GM19452 (cell line): Measurements from ENCODE around the gene CROCC2.

Experiments used
- ATAC-seq: cut with Tn5 transposase; IDR thresholded peaks from one replicate; pipeline ENCODE4 v1.9.1; 2021; ENCODE audit not compliant: unreplicated experiment

The CROCC2 gene

GRCh38 chr2:240875228-240876034, 30.7 kb upstream of the CROCC2 start:
- no peak for ATAC-seq

- no peak for ATAC-seq
Observed at GRCh38 chr2:240876035-240876474, 30.1 kb upstream of the CROCC2 start.

- ATAC-seq, result no peak
Observed at GRCh38 chr2:240876475-240877251, 29.5 kb upstream of the CROCC2 start.

GRCh38 chr2:240877460-240878340, 28.4 kb upstream of the CROCC2 start:
- no peak for ATAC-seq

DNA sequence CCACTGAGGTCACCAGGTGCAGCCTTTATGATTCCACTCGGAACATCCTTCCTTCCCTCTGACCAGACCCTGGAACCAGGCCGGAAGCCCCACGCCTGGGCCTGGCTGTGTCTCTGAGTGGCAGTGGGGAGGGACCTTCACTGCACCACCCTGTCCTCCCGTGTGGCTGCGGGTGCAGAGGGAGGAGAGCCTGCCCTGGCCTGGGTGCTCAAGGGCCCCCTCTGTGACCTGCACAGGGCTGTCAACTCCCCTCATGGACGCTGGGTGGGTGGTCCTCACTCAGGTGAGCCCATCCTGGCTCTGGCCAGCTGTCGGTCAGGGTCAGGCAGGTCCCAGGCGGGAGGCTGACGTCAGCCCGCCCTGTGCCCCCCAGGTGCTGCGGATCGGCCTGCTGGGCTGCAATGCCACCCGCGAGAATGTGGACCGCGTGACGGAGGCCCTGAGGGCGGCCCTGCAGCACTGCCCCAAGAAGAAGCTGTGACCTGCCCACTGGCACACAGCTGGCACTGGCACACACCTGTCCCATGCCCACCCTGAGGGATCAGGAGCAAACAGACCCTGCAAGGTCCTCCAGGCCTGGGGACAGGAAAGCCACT, 27.7 kb upstream of the CROCC2 start:
- ATAC-seq, result no peak

- no peak for ATAC-seq
Observed at GRCh38 chr2:240879105-240879504, 27.0 kb upstream of the CROCC2 start.

DNA sequence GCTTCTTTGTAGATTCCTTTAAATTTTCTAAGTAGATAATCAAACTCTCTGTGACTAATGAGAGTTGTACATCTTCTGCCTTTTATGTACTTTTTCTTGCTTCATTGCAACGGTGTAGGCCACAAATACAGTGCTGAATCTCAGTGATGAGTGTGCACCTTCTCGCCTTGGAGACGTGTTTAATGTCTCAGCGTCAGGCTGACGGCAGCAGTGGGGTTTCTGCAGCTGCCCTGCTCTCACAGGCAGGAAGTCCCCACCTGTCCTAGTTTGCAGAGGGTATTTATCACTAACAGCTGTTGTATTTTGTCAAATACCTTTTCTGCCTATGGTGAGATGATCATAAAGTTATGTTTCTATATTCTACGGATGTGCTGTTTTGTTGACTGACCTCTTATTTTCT, 24.2 kb upstream of the CROCC2 start:
- ATAC-seq, result no peak

DNA sequence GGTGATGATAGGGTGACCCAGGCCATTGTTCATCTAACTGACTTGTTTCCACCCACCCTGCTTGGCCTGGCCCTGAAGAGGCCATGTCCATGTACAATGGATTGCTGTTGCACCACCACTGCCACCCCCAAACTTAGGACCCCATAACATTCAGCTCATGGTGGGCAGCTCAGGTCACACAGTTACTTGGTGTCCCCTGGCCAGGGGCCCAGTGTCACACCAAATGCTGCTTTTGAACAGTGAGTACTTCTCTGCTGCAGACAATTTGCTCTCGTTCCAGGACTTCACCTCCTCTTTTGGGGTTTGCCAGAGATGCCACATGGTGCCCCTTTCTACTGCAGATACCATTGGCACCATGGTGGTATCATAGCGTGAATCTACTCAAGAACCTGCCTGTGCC, 21.9 kb upstream of the CROCC2 start:
- no peak for ATAC-seq

DNA sequence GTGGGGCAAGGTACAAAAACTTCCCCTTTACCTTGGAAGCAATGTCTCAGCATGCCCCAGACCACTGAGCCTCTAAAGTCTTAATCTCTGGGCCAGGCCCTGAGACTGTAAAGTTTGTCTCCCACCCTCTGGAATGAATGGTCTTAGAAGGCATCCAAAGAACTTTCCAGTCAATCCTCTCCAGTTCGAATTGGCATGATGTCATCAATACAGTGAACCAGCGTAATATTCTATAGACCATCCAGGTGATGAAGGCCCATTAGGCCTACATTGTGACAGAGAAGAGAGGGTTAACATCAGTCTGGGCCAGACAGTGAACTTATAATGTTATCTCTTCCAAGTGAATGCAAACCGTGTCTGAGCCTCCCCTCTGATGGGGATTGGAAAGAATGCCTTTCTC, 21.4 kb upstream of the CROCC2 start:
- ATAC-seq, result no peak

DNA sequence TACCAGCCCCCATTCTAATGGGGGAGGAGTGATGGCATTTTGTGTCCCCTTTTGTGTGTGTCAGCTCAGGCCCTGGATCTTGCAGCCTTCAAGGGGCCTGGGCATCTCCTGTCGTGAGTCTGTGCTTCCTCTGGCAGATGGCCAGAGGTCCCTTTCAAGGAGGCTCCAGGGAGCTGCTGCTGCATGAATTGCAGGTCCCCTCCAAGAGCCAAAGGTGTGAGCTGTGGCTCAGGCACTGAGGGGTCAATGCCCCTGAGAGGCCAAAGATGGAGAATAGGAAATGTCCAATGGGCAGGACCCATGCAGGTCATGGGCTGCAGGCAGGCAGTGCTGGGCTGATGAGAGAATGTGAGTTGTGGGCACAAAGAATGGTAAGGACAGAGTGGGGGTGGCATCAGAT, 20.6 kb upstream of the CROCC2 start:
- ATAC-seq, result no peak

GRCh38 chr2:240886023-240886565, 20.0 kb upstream of the CROCC2 start:
- ATAC-seq, result no peak

GRCh38 chr2:240886678-240887609, 19.2 kb upstream of the CROCC2 start:
- ATAC-seq, result no peak

DNA sequence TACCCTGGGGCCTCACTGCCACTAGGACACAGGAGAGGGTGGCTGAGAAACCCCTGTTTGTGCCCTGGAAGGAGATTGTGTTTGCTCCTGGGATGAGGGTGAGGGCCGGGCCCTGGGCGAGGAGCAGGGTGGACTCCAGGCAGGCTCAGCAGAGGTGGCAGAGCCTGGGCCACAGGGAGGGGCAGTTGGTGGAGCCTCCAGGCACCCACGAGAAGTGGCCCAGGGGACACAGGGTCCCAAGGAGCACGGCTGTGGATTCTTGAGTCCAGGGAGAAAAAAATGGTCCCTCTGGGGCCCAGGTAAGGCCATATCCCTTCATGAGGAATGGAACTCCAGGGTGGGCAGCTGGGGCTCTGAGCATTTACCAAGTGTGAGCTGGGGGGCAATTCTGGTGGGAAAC, 18.5 kb upstream of the CROCC2 start:
- ATAC-seq, result no peak

DNA sequence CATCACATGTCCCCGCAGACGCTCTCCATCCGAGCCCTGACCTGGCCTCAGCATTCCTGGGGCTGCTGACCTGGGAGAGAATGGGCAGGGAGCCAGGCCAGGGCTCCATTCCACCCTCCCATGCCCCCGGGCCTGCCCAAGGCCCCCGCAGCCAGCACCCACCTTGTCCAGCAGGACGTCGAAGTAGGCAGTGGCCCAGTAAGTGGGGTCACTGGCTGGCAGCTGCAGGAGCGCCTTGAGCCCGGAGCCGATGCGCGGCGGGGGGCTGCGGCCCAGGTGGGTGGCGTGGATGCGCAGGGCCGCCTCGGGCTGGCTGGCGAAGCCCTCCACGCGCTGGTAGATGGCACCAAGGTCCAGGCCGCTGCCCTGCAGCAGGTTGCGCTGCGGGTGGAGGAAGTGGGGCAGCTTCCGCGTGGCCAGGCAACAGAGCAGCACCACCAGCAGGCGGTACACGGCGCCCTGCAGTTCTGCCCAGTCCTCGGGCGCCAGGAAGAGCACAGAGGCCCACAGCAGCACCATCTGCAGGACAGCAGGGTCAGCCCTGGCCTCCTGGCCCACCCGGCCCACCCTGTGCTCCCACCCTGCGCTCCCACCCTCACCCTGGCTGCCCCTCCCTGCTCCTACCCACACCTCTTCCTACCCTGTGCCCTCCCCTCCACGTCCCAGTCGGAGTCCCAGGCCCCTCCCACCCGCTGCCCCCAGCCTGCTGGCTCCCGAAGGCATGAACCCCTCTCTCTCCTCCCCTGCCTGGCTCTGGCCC, 17.8 kb upstream of the CROCC2 start:
- no peak for ATAC-seq

GRCh38 chr2:240888890-240889573, 17.1 kb upstream of the CROCC2 start:
- ATAC-seq, result no peak

- no peak for ATAC-seq
Observed at GRCh38 chr2:240889601-240890560, 16.3 kb upstream of the CROCC2 start.

DNA sequence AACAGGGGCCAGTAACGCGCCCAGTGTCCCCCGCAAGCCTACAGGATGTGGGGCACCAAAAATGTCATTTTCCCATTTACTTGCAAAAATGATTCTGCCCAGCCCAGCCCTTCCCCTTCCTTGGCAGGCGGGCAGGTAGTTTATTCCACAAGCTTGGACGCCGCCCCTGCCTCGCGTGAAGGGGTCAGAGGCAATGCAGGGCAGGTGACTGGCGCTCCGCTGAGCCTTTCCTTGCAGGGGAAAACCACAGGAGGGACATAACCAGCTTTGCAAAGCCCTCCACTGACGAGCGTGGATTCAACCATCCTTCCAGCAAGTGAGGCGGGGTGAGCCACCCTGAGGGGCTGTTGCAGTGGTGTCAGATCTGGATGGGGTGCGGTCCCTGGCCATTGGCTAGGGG, 15.4 kb upstream of the CROCC2 start:
- no peak for ATAC-seq
